Bronchial epithelial cell (primary cell): Measurements from ENCODE around the gene CNTNAP2. TPM values are rescaled to one million over a fixed set of nuclear protein-coding genes. Genes with fewer than 3 reads are reported as not detected.
A peak's percentile ranks its signal among the peaks of the same experiment; 100 is the strongest.

Experiments
- DNase-seq: peaks from one replicate; pipeline ENCODE4 v3.0.0-alpha.2; 2010; ENCODE audit warnings: low read depth
- FAIRE-seq: peaks from 2 replicates; lab custom pipeline; 2011; peaks lifted over from hg19 to GRCh38; lab: Jason Lieb, UNC
- H3K27me3 ChIP-seq: 2 replicates; pipeline ENCODE4 v1.5.1; 2011; ENCODE audit warnings: low read length; ENCODE audit not compliant: control insufficient read depth, insufficient read depth
- H3K36me3 ChIP-seq: 2 replicates; pipeline ENCODE4 v1.5.1; 2011; ENCODE audit warnings: low read length; ENCODE audit not compliant: control insufficient read depth, insufficient read depth
- H3K4me3 ChIP-seq: 2 replicates; pipeline ENCODE4 v1.5.1; 2011; ENCODE audit warnings: mild to moderate bottlenecking, low read depth, low read length, control low read depth
- total RNA-seq: library from RNA; depleted of rRNA; stranded (reverse); fragments of >200 nt; gene quantifications from 2 replicates; pipeline ENCODE4 v1.2.1, GENCODE V29; 2014
- TF ChIP-seq, protein P1 (sequence below): IDR thresholded peaks from 2 replicates; pipeline ENCODE4 v1.5.1; 2011; ENCODE audit warnings: mild to moderate bottlenecking, moderate library complexity, low read length, control low read depth, inconsistent platforms; ENCODE audit not compliant: insufficient read depth, severe bottlenecking

The CNTNAP2 gene
- total RNA-seq, 1 donor from 2014 or later: 0.26 TPM

DNA sequence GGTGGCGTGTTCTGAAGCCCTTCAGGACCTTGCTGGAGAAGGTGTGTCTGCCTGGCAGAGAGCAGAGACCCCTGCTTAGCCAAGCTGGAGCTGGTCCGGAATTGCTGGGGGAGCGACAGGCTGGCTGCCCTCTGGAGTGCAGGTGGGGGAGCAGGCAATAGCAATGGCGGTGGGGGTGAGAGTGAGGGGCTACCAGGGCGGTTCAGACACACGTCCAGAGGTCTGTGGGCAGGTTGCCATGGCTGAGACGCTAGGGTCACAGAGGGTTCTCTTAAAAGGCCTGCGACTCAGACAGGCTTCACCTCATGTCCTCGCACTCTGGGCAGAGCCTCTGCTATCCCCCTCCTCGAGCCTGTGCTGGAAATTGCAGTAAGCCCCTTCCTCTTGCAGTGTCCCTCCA is 2144.9 kb downstream of the CNTNAP2 start:
- DNase-seq: no peak
- FAIRE-seq: no peak
- TF ChIP-seq, protein P1, sequence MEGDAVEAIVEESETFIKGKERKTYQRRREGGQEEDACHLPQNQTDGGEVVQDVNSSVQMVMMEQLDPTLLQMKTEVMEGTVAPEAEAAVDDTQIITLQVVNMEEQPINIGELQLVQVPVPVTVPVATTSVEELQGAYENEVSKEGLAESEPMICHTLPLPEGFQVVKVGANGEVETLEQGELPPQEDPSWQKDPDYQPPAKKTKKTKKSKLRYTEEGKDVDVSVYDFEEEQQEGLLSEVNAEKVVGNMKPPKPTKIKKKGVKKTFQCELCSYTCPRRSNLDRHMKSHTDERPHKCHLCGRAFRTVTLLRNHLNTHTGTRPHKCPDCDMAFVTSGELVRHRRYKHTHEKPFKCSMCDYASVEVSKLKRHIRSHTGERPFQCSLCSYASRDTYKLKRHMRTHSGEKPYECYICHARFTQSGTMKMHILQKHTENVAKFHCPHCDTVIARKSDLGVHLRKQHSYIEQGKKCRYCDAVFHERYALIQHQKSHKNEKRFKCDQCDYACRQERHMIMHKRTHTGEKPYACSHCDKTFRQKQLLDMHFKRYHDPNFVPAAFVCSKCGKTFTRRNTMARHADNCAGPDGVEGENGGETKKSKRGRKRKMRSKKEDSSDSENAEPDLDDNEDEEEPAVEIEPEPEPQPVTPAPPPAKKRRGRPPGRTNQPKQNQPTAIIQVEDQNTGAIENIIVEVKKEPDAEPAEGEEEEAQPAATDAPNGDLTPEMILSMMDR: no peak
- Histone ChIP-seq H3K27me3 (no peaks in the 10 kb centered on the region), H3K4me3 (no peak overlapping the region), H3K36me3 (no peaks in the 10 kb centered on the region)

DNA sequence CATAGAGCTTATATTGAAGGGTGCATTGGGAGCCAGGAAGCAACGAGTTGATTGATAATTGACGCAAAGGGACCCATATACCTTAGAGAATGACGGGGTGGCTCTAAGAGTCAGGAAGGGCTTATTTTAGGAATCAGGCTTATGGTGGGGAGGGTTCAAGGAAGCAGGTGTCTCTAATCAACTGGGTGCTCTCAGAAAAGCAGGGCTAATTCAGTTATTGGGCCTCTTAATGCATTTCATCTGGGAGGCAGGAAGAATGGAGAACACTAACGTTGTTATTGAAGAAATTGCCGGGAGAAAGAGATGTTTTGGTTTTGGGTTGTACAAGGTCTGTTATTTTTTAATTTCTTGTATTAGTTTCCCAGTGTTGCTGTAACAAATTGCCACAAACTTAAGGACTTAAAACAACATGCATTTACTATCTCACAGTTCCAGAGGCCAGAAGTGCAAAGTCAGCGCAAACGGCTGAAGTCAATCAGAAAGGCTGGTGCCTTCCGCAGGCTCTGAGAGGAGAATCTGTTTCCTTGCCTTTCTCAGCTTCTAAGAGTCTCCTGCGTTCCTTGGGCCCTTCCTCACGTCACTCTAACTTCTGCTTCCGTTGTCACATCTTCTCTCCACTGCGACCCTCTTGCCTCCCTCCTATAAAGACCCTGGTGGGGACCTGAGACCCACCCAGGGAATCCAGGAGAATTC is 2145.5 kb downstream of the CNTNAP2 start:
- no peak for FAIRE-seq
- H3K27me3 ChIP-seq: no peaks in the 10 kb centered on the region
- no peaks in the 10 kb centered on the region for H3K36me3 ChIP-seq
- no peak overlapping the region for H3K4me3 ChIP-seq
- TF ChIP-seq, protein P1: no peak
- DNase-seq: no peak

DNA sequence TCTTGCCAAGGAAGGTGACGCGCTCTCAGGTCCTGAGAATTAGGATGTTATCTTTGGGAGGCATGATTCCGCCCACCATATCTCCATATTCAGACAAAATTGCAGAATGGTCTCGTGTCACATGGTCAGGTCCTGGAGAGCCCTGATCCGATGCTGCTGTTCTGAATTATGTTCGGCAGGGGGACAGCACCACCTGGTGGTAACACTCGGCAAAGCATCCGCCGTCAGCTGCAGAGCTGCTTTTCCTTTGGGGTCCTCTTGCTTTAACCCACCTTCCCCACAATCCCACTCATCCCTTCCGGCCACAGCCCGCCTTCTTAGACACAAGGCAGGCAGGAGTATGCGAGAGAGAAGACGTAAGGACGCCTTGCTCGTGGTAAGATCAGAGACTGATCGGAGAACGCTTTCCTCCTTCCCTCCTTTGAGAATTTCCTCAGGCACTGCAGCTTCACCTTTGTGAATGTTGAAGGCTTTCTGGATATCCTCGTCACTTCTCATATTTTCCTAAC is 2146.2 kb downstream of the CNTNAP2 start:
- Histone ChIP-seq H3K4me3 (no peak overlapping the region), H3K36me3 (no peaks in the 10 kb centered on the region), H3K27me3 (no peaks in the 10 kb centered on the region)
- DNase-seq (peak; percentile 29), FAIRE-seq (no peak)
- TF ChIP-seq, protein P1: peak; percentile 98

DNA sequence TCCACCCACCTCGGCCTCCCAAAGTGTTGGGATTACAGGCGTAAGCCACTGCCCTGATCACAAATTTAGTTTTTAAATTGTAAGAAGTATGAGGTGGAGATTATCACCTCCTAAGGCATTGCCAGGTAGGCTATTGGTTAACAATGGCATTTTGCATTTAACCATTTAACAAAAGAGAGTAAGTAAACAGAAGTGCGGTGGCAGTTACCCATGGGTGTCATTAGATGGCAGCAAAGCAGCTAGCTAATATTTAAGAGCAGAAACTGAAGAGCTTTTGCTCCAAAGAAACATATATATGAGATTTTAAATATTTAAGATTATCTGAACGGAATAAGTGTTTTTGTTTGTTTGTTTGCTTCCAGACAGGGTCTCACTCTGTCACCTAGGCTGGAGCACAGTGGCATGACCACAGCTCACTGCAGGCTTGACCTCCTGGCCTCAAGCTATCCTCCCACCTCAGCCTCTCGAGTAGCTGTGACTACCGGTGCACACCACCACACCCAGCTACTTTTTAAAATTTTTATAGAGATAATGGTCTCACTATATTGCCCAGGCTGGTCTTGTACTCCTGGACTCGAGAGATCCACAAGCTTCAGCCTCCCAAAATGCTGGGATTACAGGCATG is 2148.4 kb downstream of the CNTNAP2 start:
- FAIRE-seq (no peak), DNase-seq (peak; percentile 58)
- H3K36me3 ChIP-seq: no peaks in the 10 kb centered on the region
- no peak overlapping the region for H3K4me3 ChIP-seq
- H3K27me3 ChIP-seq: no peaks in the 10 kb centered on the region
- TF ChIP-seq, protein P1: peak; percentile 72

DNA sequence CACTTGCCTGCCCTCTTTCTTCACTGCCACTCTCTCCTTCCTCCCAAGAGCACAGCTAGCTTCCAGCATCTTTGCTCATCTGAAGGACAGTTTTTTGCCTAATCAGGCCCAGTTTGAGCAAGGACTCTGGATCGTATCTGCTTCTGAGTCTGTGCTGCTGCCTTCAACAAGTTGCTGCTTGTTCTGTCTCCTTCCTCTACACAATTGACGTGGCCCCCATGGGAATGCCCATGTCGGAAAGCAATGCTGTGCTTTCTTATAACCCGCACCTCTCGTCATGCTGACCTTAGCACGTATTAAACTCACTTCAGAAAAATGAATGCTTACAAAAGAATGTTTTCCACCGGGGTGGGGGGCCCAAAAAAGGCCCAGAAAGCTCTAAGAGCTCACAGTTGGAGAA is 2149.3 kb downstream of the CNTNAP2 start:
- FAIRE-seq: no peak
- peak; percentile 72 for DNase-seq
- Histone ChIP-seq H3K27me3 (no peaks in the 10 kb centered on the region), H3K36me3 (no peaks in the 10 kb centered on the region), H3K4me3 (no peak overlapping the region)
- TF ChIP-seq, protein P1: no peak

DNA sequence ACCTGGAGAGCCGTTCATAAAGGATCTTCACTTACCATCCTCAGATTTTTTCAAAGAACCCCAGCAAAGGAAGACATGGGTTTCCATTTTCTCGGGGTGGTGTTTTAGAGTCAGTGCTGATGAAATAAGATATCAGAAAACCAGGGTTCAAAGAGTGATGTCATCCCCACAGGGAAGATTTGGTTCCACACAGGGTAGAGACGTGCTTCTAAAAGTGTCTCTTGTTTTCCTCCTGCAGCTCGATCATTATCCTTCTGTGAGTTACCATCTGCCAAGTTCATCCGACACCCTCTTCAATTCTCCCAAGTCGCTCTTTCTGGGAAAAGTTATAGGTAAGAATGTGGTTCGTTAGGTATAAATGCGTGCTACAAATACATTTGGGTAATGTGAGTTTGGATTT is 2150.2 kb downstream of the CNTNAP2 start:
- TF ChIP-seq, protein P1: no peak
- FAIRE-seq (no peak), DNase-seq (no peak)
- H3K4me3 ChIP-seq: no peak overlapping the region
- H3K36me3 ChIP-seq: no peaks in the 10 kb centered on the region
- H3K27me3 ChIP-seq: no peaks in the 10 kb centered on the region
